DMS 273 (cell line): ENCODE data around the gene PARD6G.

ENCODE experiments used
- DNase-seq: peaks from one replicate; lab custom pipeline; 2025; ENCODE audit not compliant: unreplicated experiment; lab: John Stamatoyannopoulos, UW

Gene PARD6G

DNA sequence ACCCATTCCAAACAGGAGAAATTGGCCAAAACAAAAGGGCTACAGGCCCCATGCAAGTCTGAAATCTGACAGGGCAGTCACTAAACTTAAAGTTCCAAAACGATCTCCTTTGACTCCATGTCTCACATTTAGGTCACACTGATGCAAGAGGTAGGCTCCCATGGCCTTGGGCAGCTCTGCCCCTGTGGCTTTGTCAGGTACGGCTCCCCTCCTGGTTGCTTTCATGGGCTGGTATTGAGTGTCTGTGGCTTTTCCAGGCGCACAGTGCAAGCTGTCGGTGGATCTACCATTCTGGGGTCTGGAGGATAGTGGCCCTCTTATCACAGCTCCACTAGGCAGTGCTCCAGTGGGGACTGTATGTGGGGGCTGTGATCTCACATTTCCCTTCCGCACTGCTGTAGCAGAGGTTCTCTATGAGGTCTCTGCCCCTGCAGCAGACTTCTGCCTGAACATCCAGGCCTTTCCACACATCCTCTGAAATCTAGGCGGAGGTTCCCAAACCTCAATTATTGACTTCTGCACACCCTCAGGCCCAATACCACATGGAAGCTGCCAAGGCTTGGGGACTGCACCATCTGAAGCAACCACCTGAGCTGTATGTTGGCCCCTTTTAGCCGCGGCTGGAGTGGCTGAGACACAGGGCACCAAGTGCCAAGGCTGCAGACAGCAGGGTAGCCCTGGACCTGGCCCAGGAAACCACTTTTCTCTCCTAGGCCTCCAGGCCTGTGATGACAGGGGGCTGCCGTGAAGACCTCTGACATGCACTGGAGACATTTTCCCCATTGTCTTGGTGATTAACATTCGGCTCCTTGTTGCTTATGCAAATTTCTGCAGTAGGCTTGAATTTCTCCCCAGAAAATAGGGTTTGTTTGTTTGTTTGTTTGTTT, 28.7 kb downstream of the PARD6G start:
- DNase-seq: no peak

GRCh38 chr18:80213182-80213581, 34.1 kb downstream of the PARD6G start:
- no peak for DNase-seq

GRCh38 chr18:80210312-80211083, 36.8 kb downstream of the PARD6G start:
- no peak for DNase-seq

- no peak for DNase-seq
Observed at GRCh38 chr18:80208620-80209019, 38.7 kb downstream of the PARD6G start.

DNA sequence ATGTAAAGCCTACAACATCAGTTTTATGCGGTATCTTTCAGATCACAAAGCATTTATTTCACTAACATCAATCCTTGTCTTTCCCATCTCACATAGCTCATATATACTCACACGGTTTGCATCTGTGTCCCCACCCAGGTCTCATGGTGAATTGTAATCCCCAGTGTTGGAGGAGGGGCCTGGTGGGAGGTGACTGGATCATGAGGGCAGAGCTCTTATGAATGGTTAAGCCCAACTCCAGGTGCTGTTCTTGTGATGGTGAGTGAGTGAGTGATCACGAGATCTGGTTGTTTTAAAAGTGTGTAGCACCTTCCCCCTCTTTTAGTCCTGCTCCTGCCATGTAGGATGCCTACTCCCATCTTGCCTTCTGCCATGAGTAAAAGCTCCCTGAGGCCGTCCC, 42.0 kb downstream of the PARD6G start:
- no peak for DNase-seq

- DNase-seq: no peak
Observed at GRCh38 chr18:80204142-80204541, 43.2 kb downstream of the PARD6G start.

GRCh38 chr18:80203249-80203648, 44.1 kb downstream of the PARD6G start:
- no peak for DNase-seq

GRCh38 chr18:80202264-80202998, 44.9 kb downstream of the PARD6G start:
- no peak for DNase-seq

DNA sequence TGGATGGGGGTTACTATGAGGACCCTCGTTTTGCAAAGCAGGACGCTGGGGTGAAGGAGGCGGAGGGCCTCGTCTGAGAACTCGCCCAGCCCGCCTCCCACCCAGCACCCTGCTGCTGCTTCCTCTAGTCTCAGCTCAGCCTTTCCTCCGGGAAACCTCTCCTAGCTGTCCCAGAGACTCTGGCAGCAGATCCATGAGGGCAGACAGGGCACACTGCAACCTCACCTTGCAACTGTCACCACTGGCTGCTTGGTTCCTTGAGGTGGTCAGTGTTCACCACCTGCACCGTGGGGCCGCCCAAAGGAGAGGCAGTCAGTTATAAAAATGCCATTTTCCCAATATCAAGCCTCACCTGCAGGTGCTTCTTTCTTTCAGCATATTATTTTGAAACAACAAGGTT, 45.6 kb downstream of the PARD6G start:
- DNase-seq: no peak

DNA sequence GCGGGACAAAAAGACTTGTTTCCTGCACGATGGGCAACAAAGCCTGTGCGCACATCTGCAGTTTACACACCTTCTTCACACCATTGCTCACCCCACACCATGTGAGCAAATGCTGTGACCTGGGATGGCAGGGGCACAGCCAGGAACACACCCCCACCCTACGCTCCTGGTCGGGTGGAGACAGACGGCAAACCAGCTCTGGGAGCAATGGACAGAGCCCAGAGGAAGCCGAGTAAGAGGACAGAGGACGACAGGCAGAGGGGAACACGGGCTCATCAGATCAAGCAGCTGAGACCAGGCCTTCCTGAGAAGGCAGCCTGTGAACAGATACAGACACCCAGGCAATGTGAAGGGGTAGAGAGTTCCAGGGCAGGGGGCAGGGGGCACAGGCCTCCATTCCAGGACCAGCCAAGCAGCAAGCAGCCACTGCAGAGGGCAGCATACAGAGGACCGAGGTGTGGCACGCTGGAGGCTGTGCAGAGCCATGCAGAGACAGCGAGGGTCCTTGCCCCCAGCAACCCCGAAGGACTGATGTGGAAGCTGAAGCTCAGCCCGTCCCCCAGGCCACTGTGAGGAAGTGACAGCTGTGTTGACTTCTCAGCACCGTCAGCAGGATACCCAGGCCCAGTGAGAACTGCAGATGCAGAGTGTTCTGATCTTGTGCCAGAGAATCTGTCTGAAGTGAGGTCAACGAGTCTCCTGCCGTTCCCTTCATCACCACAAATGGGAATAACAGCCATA, 46.2 kb downstream of the PARD6G start:
- peak; percentile 52 for DNase-seq

DNA sequence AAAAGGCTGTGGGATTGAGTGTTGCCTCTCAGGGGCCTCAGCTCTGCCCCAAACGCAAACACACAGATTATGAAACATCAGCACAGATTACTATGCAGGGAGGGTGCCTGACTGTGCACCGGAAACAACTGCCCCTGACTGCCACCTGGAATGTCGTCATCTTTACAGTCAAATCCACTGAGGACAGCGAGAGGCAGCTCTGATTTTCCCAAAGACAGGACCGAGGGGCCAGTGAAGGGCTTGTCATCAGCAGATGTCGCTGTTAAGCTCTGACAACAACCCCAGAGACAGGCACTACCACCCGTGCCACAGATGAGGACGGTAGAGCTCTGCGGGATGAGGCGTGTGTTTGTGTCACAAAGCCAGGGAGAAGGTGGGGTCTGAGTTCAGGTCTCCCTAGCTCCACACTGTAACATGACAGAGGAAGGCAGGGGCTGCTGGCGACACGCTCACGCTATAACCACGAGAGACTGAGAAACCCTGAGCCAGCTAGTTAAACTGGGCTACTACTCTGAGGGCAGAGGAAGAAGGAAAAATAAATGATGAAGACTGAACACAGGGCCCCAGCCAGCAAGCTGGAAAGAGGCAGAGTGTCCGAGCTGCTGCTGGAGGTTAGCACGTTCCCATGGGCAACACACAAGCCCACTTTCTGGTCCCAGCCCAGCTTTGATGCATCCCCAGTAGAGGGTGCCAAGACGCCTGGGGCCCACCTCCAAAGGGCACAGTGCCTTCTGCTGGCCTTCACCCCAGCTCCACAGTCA, 47.0 kb downstream of the PARD6G start:
- DNase-seq: peak; percentile 29

DNA sequence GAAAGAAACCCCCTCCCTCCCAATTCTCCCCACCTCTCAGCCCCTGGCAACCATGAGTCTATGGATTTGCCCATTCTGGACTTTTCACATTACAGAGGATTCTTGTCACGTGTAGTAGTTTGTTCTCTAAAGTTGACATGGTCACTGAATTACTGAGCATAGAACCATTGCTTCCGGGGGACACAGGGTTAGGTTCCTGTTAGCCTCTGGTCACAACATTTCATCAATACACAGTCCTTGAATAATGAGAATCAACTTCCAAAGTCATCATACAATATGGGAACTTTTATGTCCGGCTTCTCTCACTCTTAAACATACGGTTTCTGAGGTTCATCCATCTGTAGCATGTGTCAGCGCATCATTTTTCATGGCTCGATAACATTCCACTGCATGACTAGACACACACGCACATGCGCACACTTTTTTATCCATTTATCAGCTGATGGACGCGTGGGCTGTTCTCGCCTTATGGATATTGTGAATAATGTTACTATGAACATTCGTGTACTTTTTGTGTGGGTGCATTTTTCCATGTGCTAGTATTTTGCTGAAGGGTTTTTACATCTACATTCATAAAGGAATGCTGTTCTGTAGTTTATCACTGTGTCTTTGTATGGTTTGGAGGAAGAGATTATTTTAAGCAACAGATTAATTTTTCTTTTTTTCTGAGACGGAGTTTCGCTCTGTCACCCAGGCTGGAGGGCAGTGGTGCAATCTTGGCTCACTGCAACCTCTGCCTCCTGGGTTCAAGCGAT, 48.1 kb downstream of the PARD6G start:
- no peak for DNase-seq

GRCh38 chr18:80198391-80198790, 48.9 kb downstream of the PARD6G start:
- no peak for DNase-seq

DNA sequence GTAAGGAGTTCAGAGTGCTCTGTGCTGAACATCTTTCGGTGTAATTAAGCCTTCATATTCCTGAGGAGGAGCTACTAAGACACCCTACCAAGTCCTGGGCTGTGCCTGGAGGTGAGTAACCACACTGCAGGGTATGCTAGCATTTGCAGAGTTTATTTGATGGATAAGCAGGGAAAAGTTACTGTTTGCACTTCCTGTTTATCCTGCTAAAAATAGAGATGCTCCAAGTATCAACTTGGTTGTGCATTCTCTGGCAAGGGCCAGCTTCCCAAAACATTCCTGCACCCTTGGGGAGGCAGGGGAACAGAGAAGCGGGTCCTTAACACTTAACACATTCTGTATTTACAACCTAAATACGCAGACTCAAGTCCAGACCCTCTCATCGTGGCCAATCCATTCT, 49.8 kb downstream of the PARD6G start:
- DNase-seq: no peak

DNA sequence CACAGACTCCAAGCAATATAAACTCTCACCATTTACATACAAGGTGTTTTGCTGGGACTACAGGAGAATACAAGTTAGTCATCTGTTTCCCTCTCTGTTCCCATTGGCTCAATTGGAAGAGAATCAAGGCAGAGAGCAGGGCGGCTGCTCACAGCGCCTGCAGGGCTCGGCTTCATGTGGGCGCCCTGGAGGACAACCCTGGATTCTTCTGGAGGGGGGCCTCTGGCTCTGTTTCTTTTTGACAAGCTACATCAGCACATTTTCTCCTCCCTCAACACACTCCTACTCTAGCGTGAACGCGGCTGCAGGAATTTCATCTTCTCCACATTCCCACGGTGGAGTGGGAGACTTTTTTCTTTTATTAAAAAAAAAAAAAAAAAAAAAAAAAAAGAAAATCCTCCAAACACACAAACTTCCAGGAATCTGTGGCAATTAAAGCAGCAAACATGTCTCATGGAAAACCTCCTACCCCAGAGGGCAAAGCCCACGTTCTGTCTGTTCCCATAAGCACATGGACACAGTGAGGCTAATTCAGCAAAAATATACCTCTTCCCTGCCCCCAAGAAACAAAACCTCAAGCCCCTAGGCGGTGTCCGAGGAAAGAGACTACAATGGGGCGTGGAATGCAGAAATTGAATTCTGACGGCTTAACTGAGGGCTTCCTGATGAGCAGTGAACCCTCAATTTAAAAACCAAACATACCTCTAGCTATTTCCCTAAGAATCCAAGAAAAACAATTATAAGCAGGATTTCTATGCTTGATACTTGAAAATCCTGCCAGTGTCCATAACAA, 50.6 kb downstream of the PARD6G start:
- no peak for DNase-seq

GRCh38 chr18:80194874-80195570, 52.3 kb downstream of the PARD6G start:
- DNase-seq: no peak

GRCh38 chr18:80193701-80194100, 53.6 kb downstream of the PARD6G start:
- DNase-seq: no peak
